SKM-1 treated with dmso at 0.1 percent for 144 hours (cell line): ENCODE data around the gene COMP.

Source experiments
- DNase-seq: peaks from one replicate; lab custom pipeline; 2025; ENCODE audit not compliant: unreplicated experiment; lab: John Stamatoyannopoulos, UW

Gene COMP

GRCh38 chr19:18804139-18804601 lies 13.1 kb upstream of the COMP start:
- DNase-seq, result no peak

GRCh38 chr19:18803550-18804138 lies 12.5 kb upstream of the COMP start:
- DNase-seq, result no peak

- DNase-seq, result no peak
Observed at GRCh38 chr19:18802354-18802753, 11.2 kb upstream of the COMP start.

- DNase-seq, result no peak
Observed at GRCh38 chr19:18800636-18801035, 9.5 kb upstream of the COMP start.

- no peak for DNase-seq
Observed at GRCh38 chr19:18800079-18800478, 9.0 kb upstream of the COMP start.

- no peak for DNase-seq
Observed at GRCh38 chr19:18799389-18799970, 8.4 kb upstream of the COMP start.

- no peak for DNase-seq
Observed at GRCh38 chr19:18798384-18799352, 7.6 kb upstream of the COMP start.

- no peak for DNase-seq
Observed at GRCh38 chr19:18796239-18796638, 5.1 kb upstream of the COMP start.

- no peak for DNase-seq
Observed at GRCh38 chr19:18795540-18795939, 4.4 kb upstream of the COMP start.

GRCh38 chr19:18794692-18795091 lies 3.6 kb upstream of the COMP start:
- no peak for DNase-seq

GRCh38 chr19:18794029-18794313 lies 2.9 kb upstream of the COMP start:
- no peak for DNase-seq

GRCh38 chr19:18793144-18794028 lies 2.3 kb upstream of the COMP start:
- DNase-seq, result no peak

GRCh38 chr19:18792661-18793060 lies 1.6 kb upstream of the COMP start:
- DNase-seq, result no peak

- DNase-seq, result no peak
Observed at GRCh38 chr19:18791315-18791678, 192 bp upstream of the COMP start.

- no peak for DNase-seq
Observed at GRCh38 chr19:18789883-18790565, 1.1 kb downstream of the COMP start.

- no peak for DNase-seq
Observed at GRCh38 chr19:18789422-18789869, 1.7 kb downstream of the COMP start.

GRCh38 chr19:18788529-18789421 lies 2.3 kb downstream of the COMP start:
- no peak for DNase-seq

GRCh38 chr19:18785179-18786124 lies 5.7 kb downstream of the COMP start:
- peak; percentile 53 for DNase-seq

- no peak for DNase-seq
Observed at GRCh38 chr19:18784786-18785120, 6.4 kb downstream of the COMP start.
